ENCODE data around the gene C11orf86. TPM values are rescaled to one million over a fixed set of nuclear protein-coding genes. Genes with fewer than 3 reads are reported as not detected.

The C11orf86 gene
- not detected for total RNA-seq

GRCh38 chr11:66974724-66975404 is at the start of gene C11orf86:
Gene C11orf86 (plus strand): TSS chr11:66975304. CDS start chr11:66975363, 59 bp downstream.
- TF ChIP-seq CTCF (IDR thresholded peaks at IDR 0.05; ENCODE audit: low read depth): no peak

GRCh38 chr11:66929753-66930152 is 45.4 kb upstream of the C11orf86 start:
- TF ChIP-seq CTCF (IDR thresholded peaks at IDR 0.05; ENCODE audit: low read depth): no peak

- TF ChIP-seq CTCF (IDR thresholded peaks at IDR 0.05; ENCODE audit: low read depth): no peak
These were observed 42.6 kb upstream of the C11orf86 start for GRCh38 chr11:66932543-66932942.

- TF ChIP-seq CTCF (IDR thresholded peaks at IDR 0.05; ENCODE audit: low read depth): no peak
These were observed 41.6 kb upstream of the C11orf86 start for GRCh38 chr11:66933531-66933930.

GRCh38 chr11:66934950-66935779 is 39.9 kb upstream of the C11orf86 start:
- no peak for TF ChIP-seq CTCF (IDR thresholded peaks at IDR 0.05; ENCODE audit: low read depth)

- no peak for TF ChIP-seq CTCF (IDR thresholded peaks at IDR 0.05; ENCODE audit: low read depth)
These were observed 38.8 kb upstream of the C11orf86 start for GRCh38 chr11:66936311-66936711.

- no peak for TF ChIP-seq CTCF (IDR thresholded peaks at IDR 0.05; ENCODE audit: low read depth)
These were observed 37.8 kb upstream of the C11orf86 start for GRCh38 chr11:66937193-66937733.
